GM06990 (cell line): ENCODE measurements around the gene KRTAP10-10.

ENCODE experiments used
- DNase-seq: peaks from one replicate; pipeline ENCODE4 v3.0.0-alpha.2; 2011; ENCODE audit not compliant: insufficient read length; ENCODE audit errors: extremely low read depth
- H3K27me3 ChIP-seq: replicated peaks from 2 replicates; pipeline ENCODE4 v1.6.0; 2011; ENCODE audit warnings: low read length; ENCODE audit not compliant: control insufficient read depth, insufficient read depth
- H3K36me3 ChIP-seq: 2 replicates; pipeline ENCODE4 v1.5.1; 2011; ENCODE audit warnings: low read length; ENCODE audit not compliant: control insufficient read depth, insufficient read depth
- H3K4me3 ChIP-seq: replicated peaks from 2 replicates; pipeline ENCODE4 v1.5.1; 2011; ENCODE audit warnings: low read depth, mild to moderate bottlenecking, control low read depth, low read length
- TF ChIP-seq, protein P1 (sequence below): IDR thresholded peaks from 2 replicates; pipeline ENCODE4 v1.5.1; 2011; ENCODE audit warnings: low read length, control low read depth, mild to moderate bottlenecking, inconsistent platforms; ENCODE audit not compliant: insufficient read depth, poor library complexity, severe bottlenecking

The KRTAP10-10 gene

DNA sequence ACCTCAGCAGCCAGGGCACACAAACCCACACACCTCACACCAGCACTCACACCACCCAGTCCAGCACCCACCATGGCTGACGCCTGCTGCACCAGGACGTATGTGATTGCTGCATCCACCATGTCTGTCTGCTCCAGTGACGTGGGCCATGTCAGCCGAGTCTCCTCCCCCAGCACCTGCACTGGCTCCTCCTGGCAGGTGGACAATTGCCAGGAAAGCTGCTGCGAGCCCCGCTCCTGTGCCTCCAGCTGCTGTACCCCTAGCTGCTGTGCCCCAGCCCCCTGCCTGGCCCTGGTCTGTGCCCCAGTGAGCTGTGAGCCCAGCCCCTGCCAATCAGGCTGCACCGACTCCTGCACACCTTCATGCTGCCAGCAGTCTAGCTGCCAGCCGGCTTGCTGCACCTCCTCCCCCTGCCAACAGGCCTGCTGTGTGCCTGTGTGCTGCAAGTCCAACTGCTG is 25.1 kb upstream of the KRTAP10-10 start, which contains the start of gene KRTAP10-8:
TSS of gene KRTAP10-8 (plus strand) at position 51 of the 458 bp plus-strand sequence. CDS start at position 73, 22 bp downstream.
- H3K4me3 ChIP-seq, result no peak within 1 kb of the TSS
- TF ChIP-seq, protein P1, sequence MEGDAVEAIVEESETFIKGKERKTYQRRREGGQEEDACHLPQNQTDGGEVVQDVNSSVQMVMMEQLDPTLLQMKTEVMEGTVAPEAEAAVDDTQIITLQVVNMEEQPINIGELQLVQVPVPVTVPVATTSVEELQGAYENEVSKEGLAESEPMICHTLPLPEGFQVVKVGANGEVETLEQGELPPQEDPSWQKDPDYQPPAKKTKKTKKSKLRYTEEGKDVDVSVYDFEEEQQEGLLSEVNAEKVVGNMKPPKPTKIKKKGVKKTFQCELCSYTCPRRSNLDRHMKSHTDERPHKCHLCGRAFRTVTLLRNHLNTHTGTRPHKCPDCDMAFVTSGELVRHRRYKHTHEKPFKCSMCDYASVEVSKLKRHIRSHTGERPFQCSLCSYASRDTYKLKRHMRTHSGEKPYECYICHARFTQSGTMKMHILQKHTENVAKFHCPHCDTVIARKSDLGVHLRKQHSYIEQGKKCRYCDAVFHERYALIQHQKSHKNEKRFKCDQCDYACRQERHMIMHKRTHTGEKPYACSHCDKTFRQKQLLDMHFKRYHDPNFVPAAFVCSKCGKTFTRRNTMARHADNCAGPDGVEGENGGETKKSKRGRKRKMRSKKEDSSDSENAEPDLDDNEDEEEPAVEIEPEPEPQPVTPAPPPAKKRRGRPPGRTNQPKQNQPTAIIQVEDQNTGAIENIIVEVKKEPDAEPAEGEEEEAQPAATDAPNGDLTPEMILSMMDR, result no peak
- no peak for DNase-seq

DNA sequence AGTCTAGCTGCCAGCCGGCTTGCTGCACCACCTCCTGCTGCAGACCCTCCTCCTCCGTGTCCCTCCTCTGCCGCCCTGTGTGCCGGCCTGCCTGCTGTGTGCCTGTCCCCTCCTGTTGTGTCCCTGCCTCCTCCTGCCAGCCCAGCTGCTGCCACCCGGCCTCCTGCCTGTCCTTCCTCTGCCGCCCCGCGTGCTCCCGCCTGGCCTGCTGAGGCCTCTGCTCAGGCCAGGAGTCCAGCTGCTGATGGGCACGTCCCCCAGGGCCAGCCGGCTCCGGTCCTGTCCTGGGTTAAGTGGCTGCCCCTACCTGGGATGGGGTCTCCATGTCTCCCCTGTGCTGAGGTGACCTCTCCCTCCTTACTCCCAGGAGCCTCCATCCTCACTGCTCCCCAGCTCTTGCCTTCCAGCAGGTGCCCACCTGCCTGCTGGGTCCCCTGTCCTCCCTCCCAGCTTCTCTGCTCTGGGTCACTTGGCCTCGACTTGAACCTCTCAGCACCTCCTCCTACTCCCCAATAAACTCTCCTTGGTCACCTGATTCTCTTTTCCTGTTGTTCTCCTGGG is 24.4 kb upstream of the KRTAP10-10 start:
- H3K27me3 ChIP-seq, result no peaks in the 10 kb centered on the region
- TF ChIP-seq, protein P1, result no peak
- no peak overlapping the region for H3K4me3 ChIP-seq
- no peak for DNase-seq
- H3K36me3 ChIP-seq, result no peaks in the 10 kb centered on the region

More for the DNA sequence above, 25.1 kb upstream of the KRTAP10-10 start, which contains the start of gene KRTAP10-8:
- H3K36me3 ChIP-seq, result no peaks in the 10 kb centered on the region
- no peaks in the 10 kb centered on the region for H3K27me3 ChIP-seq

DNA sequence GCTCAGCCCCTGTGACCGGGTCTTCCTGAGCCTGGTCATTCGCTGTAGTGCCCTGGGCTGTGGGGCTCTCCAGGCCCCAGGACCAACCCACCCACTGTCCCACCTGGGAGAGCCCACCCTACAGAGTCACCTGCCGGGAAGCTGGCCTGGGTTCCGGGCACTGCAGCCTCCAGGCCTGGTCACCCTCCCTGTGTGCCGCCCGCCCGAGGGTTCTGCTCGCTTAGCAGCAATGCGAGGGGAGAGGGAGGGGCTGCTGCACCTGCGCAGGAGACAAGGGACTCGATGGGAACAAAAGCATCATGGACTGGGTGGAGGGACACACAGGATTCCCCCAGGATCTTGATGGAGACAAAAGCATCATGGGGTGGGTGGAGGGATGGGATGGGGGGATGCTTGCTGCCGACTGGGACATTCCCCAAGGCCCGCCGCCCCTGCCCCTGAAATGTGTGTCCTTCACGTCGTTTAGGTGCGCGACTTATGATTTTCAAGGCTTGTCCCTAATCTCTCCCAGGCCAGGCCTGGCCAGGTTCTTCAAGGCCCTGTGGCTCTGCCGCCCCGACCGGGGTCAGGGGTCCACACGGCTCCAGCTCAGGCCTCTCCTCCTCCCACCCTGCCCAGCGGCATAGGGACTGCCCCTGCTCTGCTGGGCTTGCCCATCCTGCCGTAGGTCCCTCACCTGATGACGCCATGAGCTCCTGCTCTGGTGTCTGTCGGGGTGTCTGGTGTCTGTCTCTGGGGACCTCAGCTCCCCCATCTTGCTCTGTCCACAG is 23.6 kb upstream of the KRTAP10-10 start:
- Histone ChIP-seq H3K36me3 (no peaks in the 10 kb centered on the region), H3K27me3 (no peaks in the 10 kb centered on the region), H3K4me3 (no peak overlapping the region)
- TF ChIP-seq, protein P1, result no peak
- DNase-seq, result no peak

DNA sequence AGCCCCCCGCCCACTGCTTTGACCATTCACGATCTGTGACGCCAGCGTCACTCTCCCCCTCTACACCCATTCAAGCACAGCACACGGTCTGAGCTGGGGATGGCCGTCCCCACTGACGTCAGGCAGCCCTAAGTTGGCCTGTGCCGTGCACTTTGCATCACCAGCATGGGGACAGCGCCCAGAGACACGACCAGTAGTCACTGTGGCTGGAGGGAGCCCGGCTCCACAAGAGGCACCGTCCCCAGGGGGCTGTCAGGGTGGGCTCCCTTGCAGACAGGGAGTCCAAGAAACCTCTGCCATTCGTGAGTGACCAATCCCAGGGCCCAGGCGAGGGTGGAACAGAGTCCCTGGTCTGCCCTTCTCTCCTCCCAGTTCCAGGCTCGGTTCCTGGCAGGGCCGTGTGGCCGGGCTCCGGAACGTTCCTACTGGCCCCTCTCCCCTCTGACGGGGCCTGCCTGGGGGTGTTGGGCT is 23.0 kb upstream of the KRTAP10-10 start:
- Histone ChIP-seq H3K36me3 (no peaks in the 10 kb centered on the region), H3K4me3 (no peak overlapping the region), H3K27me3 (no peaks in the 10 kb centered on the region)
- TF ChIP-seq, protein P1, result no peak
- no peak for DNase-seq

DNA sequence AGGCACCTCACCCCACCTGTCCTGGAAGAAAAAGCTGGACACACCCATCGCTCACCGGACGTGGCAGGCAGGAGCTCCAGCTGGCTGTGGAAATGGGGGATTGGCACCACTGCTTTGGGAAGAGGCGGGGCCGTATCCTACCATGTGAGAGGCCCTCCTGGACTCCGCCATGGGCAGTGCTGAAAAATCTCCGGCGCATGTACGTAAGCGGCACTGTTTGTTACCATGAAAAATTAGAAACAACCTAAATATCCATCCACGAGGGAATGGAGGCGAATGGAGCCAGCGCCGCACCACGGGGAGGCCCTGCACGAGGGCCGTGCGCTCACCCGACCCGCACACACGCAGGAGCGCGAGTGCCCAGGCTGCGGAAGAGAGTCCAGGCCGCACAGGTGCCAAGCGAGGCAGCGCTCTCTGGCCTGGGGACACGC is 22.2 kb upstream of the KRTAP10-10 start:
- TF ChIP-seq, protein P1, result no peak
- no peak for DNase-seq
- no peaks in the 10 kb centered on the region for H3K27me3 ChIP-seq
- no peaks in the 10 kb centered on the region for H3K36me3 ChIP-seq
- H3K4me3 ChIP-seq, result no peak overlapping the region
